CD4-positive, alpha-beta T cell (primary cell): ENCODE measurements around the gene COL23A1. TPM values are rescaled to one million over a fixed set of nuclear protein-coding genes. Genes with fewer than 3 reads are reported as not detected.

Experiments
- ATAC-seq: fragments of 200-7000 bp; cut with Tn5 transposase; one replicate; pipeline ENCODE4 v1.10.0; 2022; ENCODE audit warnings: mild to moderate bottlenecking; ENCODE audit not compliant: poor library complexity
- CTCF ChIA-PET: fragments of 350-600 bp; sonication (Branson Sonifier 250); formaldehyde crosslinking; loops from one replicate; lab custom pipeline; 2021; ENCODE audit warnings: antibody characterized with exemption, inconsistent platforms; lab: Charles Lee
- POLR2A ChIA-PET: fragments of 350-600 bp; sonication (Branson Sonifier 250); formaldehyde crosslinking; loops from one replicate; lab custom pipeline; 2021; ENCODE audit warnings: antibody characterized with exemption, inconsistent platforms; lab: Charles Lee
- DNase-seq, 14 experiments: peaks; one replicate each; pipeline ENCODE4 v3.0.0-alpha.2; 2013 to 2020; ENCODE audit warnings: mixed read lengths in 2 of 14
- H3K27ac ChIP-seq, 2 donors: one replicate each; pipeline versions ENCODE4 v1.5.1 to v1.7.0; 2013; ENCODE audit warnings: low read length in 2 of 2, low read depth in 1 of 2, mild to moderate bottlenecking in 1 of 2
- H3K27me3 ChIP-seq, 2 experiments: 1 replicate in 1 of 2; 2 replicates in 1 of 2; pipeline versions ENCODE4 v1.6.1 to v1.7.0; 2013; ENCODE audit warnings: low read length in 2 of 2, control low read depth in 1 of 2, mild to moderate bottlenecking in 1 of 2, moderate library complexity in 1 of 2; ENCODE audit not compliant: insufficient read depth in 2 of 2, control insufficient read depth in 1 of 2
- H3K36me3 ChIP-seq: one replicate; pipeline ENCODE4 v1.6.1; 2013; ENCODE audit warnings: low read length, control low read depth; ENCODE audit not compliant: insufficient read depth
- H3K4me1 ChIP-seq: one replicate; pipeline ENCODE4 v1.6.1; 2013; ENCODE audit warnings: low read length, control low read depth; ENCODE audit not compliant: insufficient read depth
- H3K4me3 ChIP-seq: one replicate; pipeline ENCODE4 v1.5.1; 2013; ENCODE audit warnings: mild to moderate bottlenecking, low read length, moderate library complexity
- H3K9me3 ChIP-seq, 2 experiments: 1 replicate in 1 of 2; 2 replicates in 1 of 2; pipeline versions ENCODE4 v1.6.1 to v1.7.0; 2013; ENCODE audit warnings: low read length in 2 of 2, mild to moderate bottlenecking in 2 of 2, control low read depth in 1 of 2, moderate library complexity in 1 of 2; ENCODE audit not compliant: control insufficient read depth in 1 of 2, insufficient read depth in 1 of 2
- H3K27ac Mint-ChIP-seq: one replicate; pipeline ENCODE4 v1.8.0; 2020; ENCODE audit warnings: mixed read lengths
- H3K27me3 Mint-ChIP-seq: one replicate; pipeline ENCODE4 v1.8.0; 2021; ENCODE audit warnings: mixed read lengths
- H3K36me3 Mint-ChIP-seq: one replicate; pipeline ENCODE4 v1.8.0; 2021; ENCODE audit warnings: low read depth, mixed read lengths
- H3K4me1 Mint-ChIP-seq: one replicate; pipeline ENCODE4 v1.8.0; 2021; ENCODE audit warnings: low read depth, mixed read lengths
- H3K4me3 Mint-ChIP-seq: one replicate; pipeline ENCODE4 v1.8.0; 2020; ENCODE audit warnings: mild to moderate bottlenecking, mixed read lengths
- H3K9me3 Mint-ChIP-seq: one replicate; pipeline ENCODE4 v1.8.0; 2020; ENCODE audit warnings: mixed read lengths
- intact Hi-C, 2 experiments: fragments of 100-400 bp; cut with DNase I in 1 of 2; cut with micrococcal nuclease in 1 of 2; formaldehyde crosslinking; loops; one replicate each; pipeline versions ENCODE4 v1.15.1 to v1.9.0; 2023 to 2025; cut with DNase I, micrococcal nuclease
- total RNA-seq, 174 experiments: library from RNA in 2 of 174; stranded (reverse) in 2 of 174; gene quantifications; one replicate each; pipeline ENCODE4 v1.2.3 and lab custom pipeline; 2021 to 2026
- TF ChIP-seq, protein P1 (sequence below): fragments of 200-600 bp; IDR thresholded peaks from one replicate; pipeline ENCODE4 v1.8.0; 2022; ENCODE audit warnings: antibody characterized with exemption, mild to moderate bottlenecking

COL23A1 gene
- total RNA-seq, 2 experiments from 2014 or later = not detected

DNA sequence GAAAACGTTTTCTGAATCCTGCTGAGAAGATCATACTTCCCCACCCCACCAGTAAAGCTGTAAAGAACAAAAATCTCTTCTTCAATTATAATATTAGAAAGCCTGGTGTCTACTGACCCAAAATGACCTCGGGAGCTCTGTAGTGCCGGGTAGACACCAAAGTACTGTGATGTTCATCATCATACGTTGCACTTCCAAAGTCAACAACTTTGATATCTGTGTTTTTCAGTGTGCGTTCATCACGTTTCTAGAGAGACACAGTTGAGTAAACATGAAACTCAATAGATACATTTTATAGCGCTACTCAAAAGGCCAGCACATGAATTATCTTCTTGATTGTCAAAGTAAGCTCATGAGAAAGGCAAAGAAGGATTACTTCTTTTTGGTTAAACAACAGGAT, 22.1 kb upstream of the COL23A1 start:
- no peaks in the 10 kb centered on the region for H3K27me3 Mint-ChIP-seq
- CTCF ChIA-PET = interaction anchor here (1.2 kb wide), 1 partner anchor 12 kb away, joined by 5 read pairs; no protein-coding TSS in a partner anchor
- H3K27me3 ChIP-seq = no peaks in the 10 kb centered on the region
- no peak overlapping the region for H3K27ac ChIP-seq
- no peak overlapping the region for H3K4me3 ChIP-seq
- no peaks in the 10 kb centered on the region for H3K9me3 ChIP-seq
- H3K4me1 ChIP-seq = no peaks in the 10 kb centered on the region
- no peak overlapping the region for H3K4me3 Mint-ChIP-seq
- POLR2A ChIA-PET = interaction anchor here (0.7 to 1.5 kb wide), 2 partner anchors 12 to 17 kb away, joined by 3 to 4 read pairs; no protein-coding TSS in a partner anchor
- H3K4me1 Mint-ChIP-seq = peaks cover 34% of the 10 kb centered on the region
- TF ChIP-seq, protein P1, sequence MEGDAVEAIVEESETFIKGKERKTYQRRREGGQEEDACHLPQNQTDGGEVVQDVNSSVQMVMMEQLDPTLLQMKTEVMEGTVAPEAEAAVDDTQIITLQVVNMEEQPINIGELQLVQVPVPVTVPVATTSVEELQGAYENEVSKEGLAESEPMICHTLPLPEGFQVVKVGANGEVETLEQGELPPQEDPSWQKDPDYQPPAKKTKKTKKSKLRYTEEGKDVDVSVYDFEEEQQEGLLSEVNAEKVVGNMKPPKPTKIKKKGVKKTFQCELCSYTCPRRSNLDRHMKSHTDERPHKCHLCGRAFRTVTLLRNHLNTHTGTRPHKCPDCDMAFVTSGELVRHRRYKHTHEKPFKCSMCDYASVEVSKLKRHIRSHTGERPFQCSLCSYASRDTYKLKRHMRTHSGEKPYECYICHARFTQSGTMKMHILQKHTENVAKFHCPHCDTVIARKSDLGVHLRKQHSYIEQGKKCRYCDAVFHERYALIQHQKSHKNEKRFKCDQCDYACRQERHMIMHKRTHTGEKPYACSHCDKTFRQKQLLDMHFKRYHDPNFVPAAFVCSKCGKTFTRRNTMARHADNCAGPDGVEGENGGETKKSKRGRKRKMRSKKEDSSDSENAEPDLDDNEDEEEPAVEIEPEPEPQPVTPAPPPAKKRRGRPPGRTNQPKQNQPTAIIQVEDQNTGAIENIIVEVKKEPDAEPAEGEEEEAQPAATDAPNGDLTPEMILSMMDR = no peak
- peaks cover 84% of the 10 kb centered on the region for H3K36me3 Mint-ChIP-seq
- peak overlapping the region; percentile 12 for H3K27ac Mint-ChIP-seq
- intact Hi-C loops = no loop called here
- peaks cover 87% of the 10 kb centered on the region for H3K36me3 ChIP-seq
- H3K9me3 Mint-ChIP-seq = no peaks in the 10 kb centered on the region
- no peak for DNase-seq
- ATAC-seq = no peak

DNA sequence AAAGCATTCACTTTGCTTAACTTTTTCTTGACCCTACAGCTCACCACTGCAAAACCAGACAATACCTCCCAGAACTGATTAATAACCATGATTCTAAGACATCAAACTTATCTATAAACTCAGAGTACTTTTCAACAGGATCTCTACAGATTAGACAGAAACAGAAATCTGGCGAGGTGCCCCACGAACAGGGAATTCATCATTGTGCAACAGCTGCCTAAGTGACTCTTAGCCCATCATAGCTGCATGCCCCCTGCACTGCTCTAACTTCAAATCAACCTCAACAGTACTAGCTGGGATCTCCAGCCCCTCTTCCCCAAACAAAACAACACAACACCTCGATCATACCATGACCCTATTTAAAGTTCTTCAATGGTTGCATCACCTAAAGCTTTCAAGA, 16.1 kb upstream of the COL23A1 start:
- Histone ChIP-seq H3K36me3 (peaks cover 76% of the 10 kb centered on the region), H3K9me3 (no peaks in the 10 kb centered on the region), H3K27me3 (no peaks in the 10 kb centered on the region), H3K4me3 (no peak overlapping the region), H3K4me1 (no peaks in the 10 kb centered on the region), H3K27ac (no peak overlapping the region)
- no peak for DNase-seq
- TF ChIP-seq, protein P1 = no peak
- no peaks in the 10 kb centered on the region for H3K27me3 Mint-ChIP-seq
- H3K27ac Mint-ChIP-seq = no peak overlapping the region
- H3K4me1 Mint-ChIP-seq = peaks cover 7% of the 10 kb centered on the region
- H3K9me3 Mint-ChIP-seq = no peaks in the 10 kb centered on the region
- ATAC-seq = no peak
- peaks cover 91% of the 10 kb centered on the region for H3K36me3 Mint-ChIP-seq
- ChIA-PET CTCF (no interaction called here), POLR2A (interaction anchor here (1.5 kb wide), 1 partner anchor 13 kb away, joined by 5 read pairs; no protein-coding TSS in a partner anchor)
- intact Hi-C loops = no loop called here
- no peak overlapping the region for H3K4me3 Mint-ChIP-seq

DNA sequence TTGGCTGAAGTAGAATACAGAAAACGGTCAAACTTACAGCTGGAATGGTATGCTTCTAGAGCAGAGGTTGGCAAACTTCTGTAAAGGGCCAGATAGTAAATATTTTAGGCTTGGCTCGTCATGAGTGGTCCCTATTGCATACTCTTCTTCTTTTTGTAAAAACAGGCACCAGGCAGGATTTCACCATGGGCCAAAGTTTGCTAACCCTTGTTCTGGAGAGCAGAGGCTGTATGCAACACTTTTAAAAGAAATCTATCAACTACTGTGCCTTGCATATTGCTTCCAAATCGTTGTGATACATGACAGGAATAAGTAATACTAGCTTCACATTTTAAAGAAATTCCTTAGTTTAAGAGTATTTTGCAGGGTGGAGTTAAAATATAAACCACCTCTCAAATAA, 15.6 kb upstream of the COL23A1 start:
- Histone ChIP-seq H3K4me1 (no peaks in the 10 kb centered on the region), H3K9me3 (no peaks in the 10 kb centered on the region), H3K36me3 (peaks cover 74% of the 10 kb centered on the region), H3K27me3 (no peaks in the 10 kb centered on the region), H3K27ac (no peak overlapping the region), H3K4me3 (no peak overlapping the region)
- ChIA-PET CTCF (no interaction called here), POLR2A (interaction anchor here (1.5 kb wide), 1 partner anchor 14 kb away, joined by 5 read pairs; no protein-coding TSS in a partner anchor)
- H3K27me3 Mint-ChIP-seq = no peaks in the 10 kb centered on the region
- H3K27ac Mint-ChIP-seq = no peak overlapping the region
- peaks cover 91% of the 10 kb centered on the region for H3K36me3 Mint-ChIP-seq
- H3K4me1 Mint-ChIP-seq = peaks cover 4% of the 10 kb centered on the region
- DNase-seq (no peak), ATAC-seq (no peak)
- H3K9me3 Mint-ChIP-seq = no peaks in the 10 kb centered on the region
- TF ChIP-seq, protein P1 = no peak
- intact Hi-C loops = no loop called here
- H3K4me3 Mint-ChIP-seq = no peak overlapping the region
